C4-2B (cell line): ENCODE data around the gene SLC39A10.
A peak's percentile ranks its signal among the peaks of the same experiment; 100 is the strongest.

Experiments
- H3K27ac ChIP-seq: fragments of 450-650 bp; 2 replicates; pipeline ENCODE4 v1.5.1; 2017
- CTCF ChIP-seq: fragments of 450-650 bp; conservative IDR thresholded peaks from 2 replicates; pipeline ENCODE4 v1.5.1; 2017; ENCODE audit warnings: mild to moderate bottlenecking
- ZFX ChIP-seq: fragments of 450-650 bp; IDR thresholded peaks from 2 replicates; pipeline ENCODE4 v1.6.1; 2017

Gene SLC39A10

GRCh38 chr2:195759877-195760276, 102.9 kb downstream of the SLC39A10 start:
- TF ChIP-seq CTCF (no peak), ZFX (no peak)
- H3K27ac ChIP-seq = no peak overlapping the region

- TF ChIP-seq CTCF (no peak), ZFX (no peak)
- no peak overlapping the region for H3K27ac ChIP-seq
Observed at GRCh38 chr2:195763866-195764265, 106.8 kb downstream of the SLC39A10 start.

GRCh38 chr2:195766691-195767090, 109.7 kb downstream of the SLC39A10 start:
- H3K27ac ChIP-seq = no peak overlapping the region
- TF ChIP-seq ZFX = no peak
- no peak for TF ChIP-seq CTCF

GRCh38 chr2:195768431-195768830, 111.4 kb downstream of the SLC39A10 start:
- TF ChIP-seq ZFX = no peak
- TF ChIP-seq CTCF = no peak
- H3K27ac ChIP-seq = no peak overlapping the region

- TF ChIP-seq ZFX = no peak
- no peak for TF ChIP-seq CTCF
- H3K27ac ChIP-seq = no peak overlapping the region
Observed at GRCh38 chr2:195769975-195770374, 112.9 kb downstream of the SLC39A10 start.

GRCh38 chr2:195779491-195779890, 122.5 kb downstream of the SLC39A10 start:
- TF ChIP-seq ZFX (no peak), CTCF (0 out of 2 replicates have a peak, but pooled peaks have one; percentile 10)
- no peak overlapping the region for H3K27ac ChIP-seq

- TF ChIP-seq ZFX (no peak), CTCF (no peak)
- no peak overlapping the region for H3K27ac ChIP-seq
Observed at GRCh38 chr2:195782156-195782555, 125.1 kb downstream of the SLC39A10 start.
